H1 (cell line): ENCODE results near the gene GNG7. TPM values are rescaled to one million over a fixed set of nuclear protein-coding genes. Genes with fewer than 3 reads are reported as not detected.

Source experiments
- KDM4A ChIP-seq: IDR thresholded peaks from one replicate; pipeline ENCODE4 v1.7.1; 2012; ENCODE audit warnings: low read depth, mild to moderate bottlenecking, moderate library complexity, low read length, inconsistent platforms; ENCODE audit not compliant: severe bottlenecking
- NANOG ChIP-seq: IDR thresholded peaks from 2 replicates; pipeline ENCODE4 v1.6.1; 2011; ENCODE audit warnings: low read length, low read depth, mild to moderate bottlenecking, inconsistent platforms; ENCODE audit not compliant: insufficient read depth, poor library complexity, severe bottlenecking
- POLR2A ChIP-seq, 2 experiments: IDR thresholded peaks; 1 replicate in 1 of 2; 2 replicates in 1 of 2; pipeline ENCODE4 v1.6.1; 2011; ENCODE audit warnings: low read depth in 2 of 2, low read length in 2 of 2, mild to moderate bottlenecking in 2 of 2; ENCODE audit errors: control extremely low read depth in 1 of 2
- polyA plus RNA-seq, 7 experiments: library from polyadenylated mRNA; depleted of rRNA in 3 of 7; stranded (reverse) in 5 of 7; unstranded in 2 of 7; fragments of >200 nt in 5 of 7; fragments of 200-250 nt in 2 of 7; gene quantifications; 1 replicate in 5 of 7; 2 replicates in 1 of 7; 4 replicates in 1 of 7; pipeline versions ENCODE4 v1.2.1 to v1.2.3, GENCODE V29; 2011 to 2013; ENCODE audit warnings: missing spikeins in 2 of 7, mixed read lengths in 2 of 7
- total RNA-seq: library from RNA; stranded (reverse); fragmentation: NEBNext Ultra II Directional; extraction: Animal tissue kit (Norgen Biotek cat#: 25700); gene quantifications from 2 replicates; pipeline ENCODE4 v1.2.1, GENCODE V29; 2021
- TF ChIP-seq, protein P1 (sequence below), 3 experiments: IDR thresholded peaks; 1 replicate in 2 of 3; 2 replicates in 1 of 3; pipeline versions ENCODE4 v1.5.1 to v1.6.1; 2011; ENCODE audit warnings: low read length in 3 of 3, mild to moderate bottlenecking in 3 of 3, inconsistent platforms in 2 of 3, low read depth in 1 of 3, moderate library complexity in 1 of 3; ENCODE audit not compliant: insufficient read depth in 1 of 3; ENCODE audit errors: control extremely low read depth in 1 of 3

The GNG7 gene
- total and polyA plus RNA-seq, 2 of the 8 experiments (the other 6 are each of a cell fraction or from before 2014, with no cell fraction given): 2.8 to 7.8 TPM

DNA sequence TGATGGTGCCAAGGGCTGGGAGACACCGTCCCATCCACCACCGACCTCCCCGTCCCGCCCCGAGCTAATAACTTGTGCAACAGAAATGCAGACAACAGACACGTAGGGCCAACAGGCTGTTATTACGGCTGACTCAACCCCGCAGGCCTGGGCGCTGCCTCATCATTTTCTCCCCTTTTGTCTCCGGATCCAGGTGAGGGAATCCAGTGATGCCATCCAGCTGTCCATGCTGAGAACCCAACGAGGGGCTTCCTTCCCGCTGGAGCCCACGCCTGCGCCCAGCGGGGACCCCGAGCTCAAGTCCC, 25.1 kb upstream of the GNG7 start (continued):
- TF ChIP-seq, protein P1, sequence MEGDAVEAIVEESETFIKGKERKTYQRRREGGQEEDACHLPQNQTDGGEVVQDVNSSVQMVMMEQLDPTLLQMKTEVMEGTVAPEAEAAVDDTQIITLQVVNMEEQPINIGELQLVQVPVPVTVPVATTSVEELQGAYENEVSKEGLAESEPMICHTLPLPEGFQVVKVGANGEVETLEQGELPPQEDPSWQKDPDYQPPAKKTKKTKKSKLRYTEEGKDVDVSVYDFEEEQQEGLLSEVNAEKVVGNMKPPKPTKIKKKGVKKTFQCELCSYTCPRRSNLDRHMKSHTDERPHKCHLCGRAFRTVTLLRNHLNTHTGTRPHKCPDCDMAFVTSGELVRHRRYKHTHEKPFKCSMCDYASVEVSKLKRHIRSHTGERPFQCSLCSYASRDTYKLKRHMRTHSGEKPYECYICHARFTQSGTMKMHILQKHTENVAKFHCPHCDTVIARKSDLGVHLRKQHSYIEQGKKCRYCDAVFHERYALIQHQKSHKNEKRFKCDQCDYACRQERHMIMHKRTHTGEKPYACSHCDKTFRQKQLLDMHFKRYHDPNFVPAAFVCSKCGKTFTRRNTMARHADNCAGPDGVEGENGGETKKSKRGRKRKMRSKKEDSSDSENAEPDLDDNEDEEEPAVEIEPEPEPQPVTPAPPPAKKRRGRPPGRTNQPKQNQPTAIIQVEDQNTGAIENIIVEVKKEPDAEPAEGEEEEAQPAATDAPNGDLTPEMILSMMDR (IDR thresholded peaks at IDR 0.05; ENCODE audit: control extremely low read depth in 1 of 3, insufficient read depth in 1 of 3, low read depth in 1 of 3, low read length in 3 of 3): no peak
- TF ChIP-seq KDM4A (no peak), POLR2A (IDR thresholded peaks at IDR 0.05; ENCODE audit: control extremely low read depth in 1 of 2, low read depth in 2 of 2, low read length in 2 of 2) (no peak), NANOG (no peak)
